ENCODE results near the gene FAHD2A.
"Not testable (repeated sequence)": the region's sequence is repeated elsewhere in the genome, so short reads cannot be mapped to it uniquely, and the experiment has no call there.

The FAHD2A gene, protein sequence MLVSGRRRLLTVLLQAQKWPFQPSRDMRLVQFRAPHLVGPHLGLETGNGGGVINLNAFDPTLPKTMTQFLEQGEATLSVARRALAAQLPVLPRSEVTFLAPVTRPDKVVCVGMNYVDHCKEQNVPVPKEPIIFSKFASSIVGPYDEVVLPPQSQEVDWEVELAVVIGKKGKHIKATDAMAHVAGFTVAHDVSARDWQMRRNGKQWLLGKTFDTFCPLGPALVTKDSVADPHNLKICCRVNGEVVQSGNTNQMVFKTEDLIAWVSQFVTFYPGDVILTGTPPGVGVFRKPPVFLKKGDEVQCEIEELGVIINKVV

GRCh38 chr2:95402370-95403203 is at the start of gene FAHD2A:
Gene FAHD2A, plus strand, starts transcription at chr2:95402708. Its CDS starts 2,851 bp downstream, at chr2:95405559.
- Histone ChIP-seq H3K9ac (ENCODE audit: low read length in 5 of 5) (peak within 1 kb of the TSS; percentile 81 to 98 (median 92)), H3K36me3 (ENCODE audit: control insufficient read depth in 5 of 5, insufficient read depth in 5 of 5, low read length in 5 of 5) (peaks cover 0 to 6% (median 0%) of the 10 kb centered on the region in 5 donors), H3K27me3 (ENCODE audit: control insufficient read depth in 5 of 5, insufficient read depth in 4 of 5, low read length in 5 of 5) (no peaks in the 10 kb centered on the region), H3K4me3 (ENCODE audit: low read depth in 1 of 5, low read length in 5 of 5) (peak within 1 kb of the TSS; percentile 93 to 98 (median 95)), H3K27ac (ENCODE audit: low read depth, low read length) (peak within 1 kb of the TSS; percentile 76), H3K9me3 (ENCODE audit: control insufficient read depth in 5 of 5, low read length in 5 of 5) (no peaks in the 10 kb centered on the region), H3K4me1 (ENCODE audit: control insufficient read depth in 5 of 5, insufficient read depth in 5 of 5, low read length in 5 of 5) (peaks cover 5 to 25% (median 22%) of the 10 kb centered on the region in 5 donors)

- Histone ChIP-seq H3K4me3 (ENCODE audit: low read depth in 1 of 5, low read length in 5 of 5) (no peak overlapping the region), H3K36me3 (ENCODE audit: control insufficient read depth in 5 of 5, insufficient read depth in 5 of 5, low read length in 5 of 5) (no peaks in the 10 kb centered on the region), H3K9me3 (ENCODE audit: control insufficient read depth in 5 of 5, low read length in 5 of 5) (peaks cover 0 to 2% (median 0%) of the 10 kb centered on the region in 5 donors)
These were observed 49.4 kb upstream of the FAHD2A start for GRCh38 chr2:95353055-95353575.

GRCh38 chr2:95353613-95354468 is 48.7 kb upstream of the FAHD2A start:
- H3K27ac ChIP-seq (ENCODE audit: low read depth, low read length), result no peak overlapping the region
- no peak overlapping the region for H3K9ac ChIP-seq (ENCODE audit: low read length in 5 of 5)
- no peak overlapping the region for H3K4me3 ChIP-seq (ENCODE audit: low read depth in 1 of 5, low read length in 5 of 5)

More at GRCh38 chr2:95353055-95353575, 49.4 kb upstream of the FAHD2A start:
- H3K9ac ChIP-seq (ENCODE audit: low read length in 5 of 5), result no peak overlapping the region
- H3K27ac ChIP-seq (ENCODE audit: low read depth, low read length), result no peak overlapping the region
- H3K4me1 ChIP-seq (ENCODE audit: control insufficient read depth in 5 of 5, insufficient read depth in 5 of 5, low read length in 5 of 5), result no peaks in the 10 kb centered on the region
- H3K27me3 ChIP-seq (ENCODE audit: control insufficient read depth in 5 of 5, insufficient read depth in 4 of 5, low read length in 5 of 5), result peaks cover 0 to 3% (median 0%) of the 10 kb centered on the region in 5 donors

GRCh38 chr2:95354469-95354901 is 48.0 kb upstream of the FAHD2A start:
- Histone ChIP-seq H3K27ac (ENCODE audit: low read depth, low read length) (no peak overlapping the region), H3K9me3 (ENCODE audit: control insufficient read depth in 5 of 5, low read length in 5 of 5) (peaks cover 0 to 2% (median 0%) of the 10 kb centered on the region in 5 donors), H3K4me1 (ENCODE audit: control insufficient read depth in 5 of 5, insufficient read depth in 5 of 5, low read length in 5 of 5) (peaks cover 0 to 3% (median 0%) of the 10 kb centered on the region in 5 donors), H3K27me3 (ENCODE audit: control insufficient read depth in 5 of 5, insufficient read depth in 4 of 5, low read length in 5 of 5) (peaks cover 0 to 3% (median 0%) of the 10 kb centered on the region in 5 donors), H3K36me3 (ENCODE audit: control insufficient read depth in 5 of 5, insufficient read depth in 5 of 5, low read length in 5 of 5) (no peaks in the 10 kb centered on the region), H3K9ac (ENCODE audit: low read length in 5 of 5) (no peak overlapping the region), H3K4me3 (ENCODE audit: low read depth in 1 of 5, low read length in 5 of 5) (no peak overlapping the region)

More at GRCh38 chr2:95353613-95354468, 48.7 kb upstream of the FAHD2A start:
- peaks cover 0 to 2% (median 0%) of the 10 kb centered on the region in 5 donors for H3K9me3 ChIP-seq (ENCODE audit: control insufficient read depth in 5 of 5, low read length in 5 of 5)
- H3K36me3 ChIP-seq (ENCODE audit: control insufficient read depth in 5 of 5, insufficient read depth in 5 of 5, low read length in 5 of 5), result no peaks in the 10 kb centered on the region
- peaks cover 0 to 3% (median 0%) of the 10 kb centered on the region in 5 donors for H3K27me3 ChIP-seq (ENCODE audit: control insufficient read depth in 5 of 5, insufficient read depth in 4 of 5, low read length in 5 of 5)
- no peaks in the 10 kb centered on the region for H3K4me1 ChIP-seq (ENCODE audit: control insufficient read depth in 5 of 5, insufficient read depth in 5 of 5, low read length in 5 of 5)

- Histone ChIP-seq H3K27me3 (ENCODE audit: control insufficient read depth in 5 of 5, insufficient read depth in 4 of 5, low read length in 5 of 5) (peaks cover 0 to 3% (median 0%) of the 10 kb centered on the region in 5 donors), H3K27ac (ENCODE audit: low read depth, low read length) (no peak overlapping the region), H3K36me3 (ENCODE audit: control insufficient read depth in 5 of 5, insufficient read depth in 5 of 5, low read length in 5 of 5) (no peaks in the 10 kb centered on the region), H3K4me1 (ENCODE audit: control insufficient read depth in 5 of 5, insufficient read depth in 5 of 5, low read length in 5 of 5) (peaks cover 0 to 4% (median 0%) of the 10 kb centered on the region in 5 donors), H3K9ac (ENCODE audit: low read length in 5 of 5) (no peak overlapping the region), H3K4me3 (ENCODE audit: low read depth in 1 of 5, low read length in 5 of 5) (no peak overlapping the region), H3K9me3 (ENCODE audit: control insufficient read depth in 5 of 5, low read length in 5 of 5) (peaks cover 0 to 2% (median 0%) of the 10 kb centered on the region in 5 donors)
These were observed 47.6 kb upstream of the FAHD2A start for GRCh38 chr2:95354925-95355324.

- H3K27ac ChIP-seq (ENCODE audit: low read depth, low read length); H3K27me3 ChIP-seq (ENCODE audit: control insufficient read depth in 5 of 5, insufficient read depth in 4 of 5, low read length in 5 of 5); H3K9me3 ChIP-seq (ENCODE audit: control insufficient read depth in 5 of 5, low read length in 5 of 5); H3K9ac ChIP-seq (ENCODE audit: low read length in 5 of 5); H3K4me1 ChIP-seq (ENCODE audit: control insufficient read depth in 5 of 5, insufficient read depth in 5 of 5, low read length in 5 of 5); H3K36me3 ChIP-seq (ENCODE audit: control insufficient read depth in 5 of 5, insufficient read depth in 5 of 5, low read length in 5 of 5); H3K4me3 ChIP-seq (ENCODE audit: low read depth in 1 of 5, low read length in 5 of 5): not testable (repeated sequence)
These were observed 47.0 kb upstream of the FAHD2A start for GRCh38 chr2:95355486-95355885.

DNA sequence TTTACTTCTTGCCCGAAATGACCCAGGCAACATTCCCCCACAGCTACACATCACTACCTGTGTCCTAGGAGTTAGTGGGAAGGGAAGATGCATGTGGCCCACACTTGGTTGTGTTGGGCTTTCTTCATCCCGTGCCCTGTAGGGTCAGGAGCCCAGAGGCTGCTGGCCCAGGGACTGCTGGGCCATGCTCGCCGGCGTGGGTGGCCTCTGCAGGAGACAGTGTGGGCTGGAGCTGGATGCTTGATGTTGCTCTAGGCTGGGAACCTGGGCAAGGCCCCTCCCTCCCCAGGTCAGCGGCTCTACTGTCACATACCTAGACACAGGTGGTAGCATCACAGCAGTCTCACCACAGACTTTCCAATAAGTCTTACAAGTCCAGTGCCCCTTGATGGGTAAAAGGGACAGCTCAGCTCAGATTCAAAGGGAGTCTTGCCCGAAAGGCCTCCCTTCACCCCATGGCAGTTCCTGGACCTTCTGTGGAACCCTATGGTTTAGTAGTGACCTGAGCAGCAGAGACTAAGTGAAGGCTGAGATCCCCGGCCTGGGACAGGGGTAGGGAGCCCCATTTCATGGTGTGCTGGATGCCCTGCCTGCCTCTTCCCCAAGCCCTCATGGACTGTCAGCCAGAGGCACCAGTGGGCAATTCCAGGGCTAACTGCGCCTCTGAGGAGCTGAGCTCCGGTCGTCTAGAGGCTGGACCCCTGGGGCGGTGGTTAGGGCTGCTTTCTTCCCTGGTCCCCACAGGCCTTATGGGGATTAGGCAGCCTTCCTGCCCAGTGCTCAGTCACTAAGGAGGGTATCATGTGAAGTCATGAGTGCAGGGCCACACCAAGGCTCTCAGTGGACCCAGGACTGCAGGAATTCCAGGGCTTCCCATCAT is 45.4 kb upstream of the FAHD2A start:
- Histone ChIP-seq H3K36me3 (ENCODE audit: control insufficient read depth in 5 of 5, insufficient read depth in 5 of 5, low read length in 5 of 5) (no peaks in the 10 kb centered on the region), H3K9me3 (ENCODE audit: control insufficient read depth in 5 of 5, low read length in 5 of 5) (peaks cover 0 to 2% (median 0%) of the 10 kb centered on the region in 5 donors), H3K27me3 (ENCODE audit: control insufficient read depth in 5 of 5, insufficient read depth in 4 of 5, low read length in 5 of 5) (peaks cover 0 to 3% (median 0%) of the 10 kb centered on the region in 5 donors), H3K9ac (ENCODE audit: low read length in 5 of 5) (no peak overlapping the region), H3K4me3 (ENCODE audit: low read depth in 1 of 5, low read length in 5 of 5) (no peak overlapping the region), H3K27ac (ENCODE audit: low read depth, low read length) (no peak overlapping the region), H3K4me1 (ENCODE audit: control insufficient read depth in 5 of 5, insufficient read depth in 5 of 5, low read length in 5 of 5) (peaks cover 0 to 4% (median 0%) of the 10 kb centered on the region in 5 donors)

- H3K4me1 ChIP-seq (ENCODE audit: control insufficient read depth in 5 of 5, insufficient read depth in 5 of 5, low read length in 5 of 5), result peaks cover 0 to 4% (median 0%) of the 10 kb centered on the region in 5 donors
- H3K36me3 ChIP-seq (ENCODE audit: control insufficient read depth in 5 of 5, insufficient read depth in 5 of 5, low read length in 5 of 5), result no peaks in the 10 kb centered on the region
- H3K27ac ChIP-seq (ENCODE audit: low read depth, low read length), result no peak overlapping the region
- peaks cover 0 to 3% (median 0%) of the 10 kb centered on the region in 5 donors for H3K27me3 ChIP-seq (ENCODE audit: control insufficient read depth in 5 of 5, insufficient read depth in 4 of 5, low read length in 5 of 5)
- no peak overlapping the region for H3K9ac ChIP-seq (ENCODE audit: low read length in 5 of 5)
- no peak overlapping the region for H3K4me3 ChIP-seq (ENCODE audit: low read depth in 1 of 5, low read length in 5 of 5)
- H3K9me3 ChIP-seq (ENCODE audit: control insufficient read depth in 5 of 5, low read length in 5 of 5), result peaks cover 0 to 2% (median 0%) of the 10 kb centered on the region in 5 donors
These were observed 44.7 kb upstream of the FAHD2A start for GRCh38 chr2:95357717-95358280.

All from subcutaneous abdominal adipose tissue (tissue), 5 donors.